ENCODE results near the gene OR6V1. TPM values are rescaled to one million over a fixed set of nuclear protein-coding genes. Genes with fewer than 3 reads are reported as not detected.

Gene OR6V1, protein sequence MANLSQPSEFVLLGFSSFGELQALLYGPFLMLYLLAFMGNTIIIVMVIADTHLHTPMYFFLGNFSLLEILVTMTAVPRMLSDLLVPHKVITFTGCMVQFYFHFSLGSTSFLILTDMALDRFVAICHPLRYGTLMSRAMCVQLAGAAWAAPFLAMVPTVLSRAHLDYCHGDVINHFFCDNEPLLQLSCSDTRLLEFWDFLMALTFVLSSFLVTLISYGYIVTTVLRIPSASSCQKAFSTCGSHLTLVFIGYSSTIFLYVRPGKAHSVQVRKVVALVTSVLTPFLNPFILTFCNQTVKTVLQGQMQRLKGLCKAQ
- total RNA-seq (2022; extraction: Qiagen RNA extraction; ENCODE audit: low read depth), result not detected in 5 replicates

DNA sequence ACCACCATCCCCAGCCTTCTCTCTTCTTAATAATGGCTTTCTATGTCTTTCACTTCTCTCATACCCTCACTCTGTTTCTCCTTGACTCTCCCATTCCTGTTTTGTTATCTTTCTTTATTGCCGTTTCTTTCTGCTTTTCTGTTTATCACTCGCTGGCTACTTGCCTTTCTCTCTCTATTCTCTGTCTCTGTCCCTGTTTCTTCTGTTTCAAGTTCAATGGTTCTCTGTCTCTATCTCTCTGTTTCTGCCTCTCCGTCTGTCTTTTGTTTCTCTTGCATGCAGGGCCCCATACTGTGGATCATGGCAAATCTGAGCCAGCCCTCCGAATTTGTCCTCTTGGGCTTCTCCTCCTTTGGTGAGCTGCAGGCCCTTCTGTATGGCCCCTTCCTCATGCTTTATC lies at the start of gene OR6V1:
Gene OR6V1 (plus strand): TSS at position 301 of the 400 bp plus-strand sequence. CDS start 0 bp downstream, at position 301.

DNA sequence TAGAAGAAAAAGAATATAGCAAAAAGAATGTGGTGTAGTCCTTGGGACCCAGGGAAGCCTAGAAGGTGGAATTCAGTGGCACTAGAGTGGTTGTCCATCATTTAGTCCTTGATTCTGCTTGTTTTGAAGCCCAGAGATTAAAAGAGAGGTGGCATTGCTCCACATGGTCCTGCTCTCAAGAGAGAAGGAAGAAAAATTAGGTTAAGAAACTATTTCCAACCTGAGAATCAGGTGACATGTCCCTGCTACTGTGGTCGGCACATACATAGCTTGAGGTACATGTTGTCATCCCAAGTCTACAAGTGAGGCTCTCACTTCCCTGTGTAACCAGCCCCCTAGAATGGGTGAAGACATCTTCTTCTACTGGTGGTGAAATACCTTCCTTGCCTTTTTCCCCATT lies 25.1 kb upstream of the OR6V1 start, which contains the start of gene OR9A2:
Gene OR9A2 (minus strand): TSS at position 101 of the 400 bp plus-strand sequence. CDS start 0 bp downstream, at position 101.

Other genes starting within 250 kb of the OR6V1 start
- gene EPHB6, start 197.3 kb upstream of the OR6V1 start, total RNA-seq (2022; extraction: Qiagen RNA extraction; ENCODE audit: low read depth), result 0.35 to 0.98 TPM (median 0.57 TPM) in 5 replicates
- gene TRPV6, start 166.6 kb upstream of the OR6V1 start, total RNA-seq (2022; extraction: Qiagen RNA extraction; ENCODE audit: low read depth), result not detected in 5 replicates
- not detected in 5 replicates for gene TRPV5, start 118.6 kb upstream of the OR6V1 start, total RNA-seq (2022; extraction: Qiagen RNA extraction; ENCODE audit: low read depth)
- gene LLCFC1, start 112.9 kb upstream of the OR6V1 start, total RNA-seq (2022; extraction: Qiagen RNA extraction; ENCODE audit: low read depth), result not detected in 5 replicates
- gene KEL, start 90.0 kb upstream of the OR6V1 start, total RNA-seq (2022; extraction: Qiagen RNA extraction; ENCODE audit: low read depth), result not detected in 5 replicates
- not detected in 5 replicates for gene OR9A2, start 25.2 kb upstream of the OR6V1 start, total RNA-seq (2022; extraction: Qiagen RNA extraction; ENCODE audit: low read depth)
- 0.27 to 0.30 TPM in 2 of 5 replicates, not detected in the others for gene PIP, start 79.7 kb downstream of the OR6V1 start, total RNA-seq (2022; extraction: Qiagen RNA extraction; ENCODE audit: low read depth)
- not detected in 5 replicates for gene TAS2R39, start 131.1 kb downstream of the OR6V1 start, total RNA-seq (2022; extraction: Qiagen RNA extraction; ENCODE audit: low read depth)
- not detected in 5 replicates for gene TAS2R40, start 169.7 kb downstream of the OR6V1 start, total RNA-seq (2022; extraction: Qiagen RNA extraction; ENCODE audit: low read depth)
- 109 to 119 TPM (median 117 TPM) in 5 replicates for gene GSTK1, start 211.1 kb downstream of the OR6V1 start, total RNA-seq (2022; extraction: Qiagen RNA extraction; ENCODE audit: low read depth)
- 0.69 to 1.9 TPM (median 1.2 TPM) in 5 replicates for gene TMEM139, start 232.6 kb downstream of the OR6V1 start, total RNA-seq (2022; extraction: Qiagen RNA extraction; ENCODE audit: low read depth)
- 18.3 to 23.0 TPM (median 19.6 TPM) in 5 replicates for gene CASP2, start 236.0 kb downstream of the OR6V1 start, total RNA-seq (2022; extraction: Qiagen RNA extraction; ENCODE audit: low read depth)